Gastroesophageal sphincter (tissue), 4 donors: Measurements from ENCODE around the gene WSB2. TPM values are rescaled to one million over a fixed set of nuclear protein-coding genes. Genes with fewer than 3 reads are reported as not detected.
A peak's percentile ranks its signal among the peaks of the same experiment; 100 is the strongest.

ENCODE experiments used
- ATAC-seq: fragments of 150-250 bp; one replicate; pipeline ENCODE4 v1.9.1; 2016; ENCODE audit warnings: mild to moderate bottlenecking, moderate library complexity
- H3K27ac ChIP-seq, 4 donors: fragments of 200-600 bp; sonication (generic) in 3 of 4; 1 replicate in 3 of 4; 2 replicates in 1 of 4; pipeline ENCODE4 v1.5.1; 2016 to 2019
- H3K27me3 ChIP-seq: fragments of 200-600 bp; sonication (generic); one replicate; pipeline ENCODE4 v1.5.1; 2019
- H3K36me3 ChIP-seq, 2 donors: fragments of 200-600 bp; sonication (generic); one replicate each; pipeline ENCODE4 v1.5.1; 2019; ENCODE audit warnings: control low read depth in 1 of 2
- H3K4me1 ChIP-seq, 3 donors: fragments of 200-600 bp; sonication (generic); 1 replicate in 2 of 3; 2 replicates in 1 of 3; pipeline ENCODE4 v1.5.1; 2016 to 2019; ENCODE audit warnings: control low read depth in 2 of 3
- H3K4me3 ChIP-seq, 2 donors: fragments of 200-600 bp; sonication (generic); one replicate each; pipeline ENCODE4 v1.5.1; 2019; ENCODE audit warnings: mild to moderate bottlenecking in 1 of 2, moderate library complexity in 1 of 2
- H3K9me3 ChIP-seq, 3 donors: fragments of 200-600 bp; sonication (generic); one replicate each; pipeline ENCODE4 v1.5.1; 2017 to 2019; ENCODE audit warnings: control low read depth in 2 of 3
- CTCF ChIP-seq, 4 experiments: fragments of 200-600 bp in 2 of 4; fragments of 450-650 bp in 2 of 4; sonication (generic) in 1 of 4; IDR thresholded peaks; one replicate each; pipeline ENCODE4 v1.5.1; 2017 to 2019; ENCODE audit warnings: antibody characterized with exemption in 4 of 4, mild to moderate bottlenecking in 2 of 4, moderate library complexity in 2 of 4
- EP300 ChIP-seq: sonication (generic); formaldehyde crosslinking; IDR thresholded peaks from one replicate; pipeline ENCODE4 v1.6.1; 2017; ENCODE audit warnings: antibody characterized with exemption, mild to moderate bottlenecking
- POLR2A ChIP-seq, 2 donors: fragments of 450-650 bp; IDR thresholded peaks; one replicate each; pipeline ENCODE4 v1.6.1; 2017; ENCODE audit warnings: antibody characterized with exemption in 2 of 2, mild to moderate bottlenecking in 2 of 2, moderate library complexity in 1 of 2
- POLR2AphosphoS5 ChIP-seq: sonication (generic); formaldehyde crosslinking; IDR thresholded peaks from one replicate; pipeline ENCODE4 v1.6.1; 2017; ENCODE audit warnings: antibody characterized with exemption
- WGBS, 2 donors: methylation state at CpG; one replicate each; pipeline ENCODE4 v1.1.5; 2018; ENCODE audit warnings: low coverage in 1 of 2; 5-methylcytosine and 5-hydroxymethylcytosine counted together
- total RNA-seq, 4 donors: library from RNA; depleted of rRNA; stranded (reverse); fragments of >200 nt; gene quantifications; one replicate each; pipeline ENCODE4 v1.1.0, GENCODE V29; 2016

The WSB2 gene
- total RNA-seq, 4 donors from 2014 or later: 73.0 to 85.9 (median 81.5) TPM

- 83% methylated on average over 1 of the region's 1 CpG; no CpG with 5 or more reads in 1 of the 2 donors for WGBS, 2 donors
- H3K9me3 ChIP-seq: no peaks in the 10 kb centered on the region
- no peak overlapping the region for H3K27ac ChIP-seq
- H3K4me3 ChIP-seq: no peak overlapping the region
- no peaks in the 10 kb centered on the region for H3K27me3 ChIP-seq
- peaks cover 0 to 62% of the 10 kb centered on the region in 2 donors for H3K36me3 ChIP-seq
- H3K4me1 ChIP-seq: peaks cover 0 to 24% (median 6%) of the 10 kb centered on the region in 3 donors
- no peak for ATAC-seq
- TF ChIP-seq POLR2AphosphoS5: no peak
- no peak for TF ChIP-seq EP300
- TF ChIP-seq CTCF (IDR thresholded peaks at IDR 0.05): no peak
- no peak for TF ChIP-seq POLR2A (IDR thresholded peaks at IDR 0.05)
Measured at GRCh38 chr12:118020036-118020435, 40.9 kb downstream of the WSB2 start.

- no peak for ATAC-seq
- H3K9me3 ChIP-seq: no peaks in the 10 kb centered on the region
- no peak overlapping the region for H3K27ac ChIP-seq
- peaks cover 0 to 24% (median 6%) of the 10 kb centered on the region in 3 donors for H3K4me1 ChIP-seq
- H3K4me3 ChIP-seq: no peak overlapping the region
- no peaks in the 10 kb centered on the region for H3K27me3 ChIP-seq
- H3K36me3 ChIP-seq: peaks cover 0 to 43% of the 10 kb centered on the region in 2 donors
- TF ChIP-seq POLR2A (IDR thresholded peaks at IDR 0.05): no peak
- no peak for TF ChIP-seq EP300
- no peak for TF ChIP-seq CTCF (IDR thresholded peaks at IDR 0.05)
- TF ChIP-seq POLR2AphosphoS5: no peak
Measured at GRCh38 chr12:118017926-118018325, 43.1 kb downstream of the WSB2 start.

GRCh38 chr12:118016424-118017264 lies 44.3 kb downstream of the WSB2 start, which contains the start of gene RFC5:
TSS of gene RFC5 (plus strand) at chr12:118016703. CDS start at chr12:118016828, 125 bp downstream.
- TF ChIP-seq POLR2A (IDR thresholded peaks at IDR 0.05) (no peak), EP300 (no peak), POLR2AphosphoS5 (no peak), CTCF (IDR thresholded peaks at IDR 0.05) (no peak)
- Histone ChIP-seq H3K27ac (peak within 1 kb of the TSS in 3 of 4 donors; percentile 48 to 72 (median 64)), H3K4me1 (peaks cover 0 to 24% (median 6%) of the 10 kb centered on the region in 3 donors), H3K9me3 (no peaks in the 10 kb centered on the region), H3K36me3 (peaks cover 0 to 30% of the 10 kb centered on the region in 2 donors), H3K27me3 (no peaks in the 10 kb centered on the region), H3K4me3 (peak within 1 kb of the TSS; percentile 82 to 96)
- 0 to 10% methylated on average over 2 of the region's 61 CpGs for WGBS, 2 donors
- ATAC-seq: peak; percentile 99

GRCh38 chr12:118015944-118016343 lies 45.0 kb downstream of the WSB2 start:
- TF ChIP-seq EP300: no peak
- no peak for TF ChIP-seq POLR2A (IDR thresholded peaks at IDR 0.05)
- no peak for TF ChIP-seq POLR2AphosphoS5
- no peak for TF ChIP-seq CTCF (IDR thresholded peaks at IDR 0.05)
- Histone ChIP-seq H3K4me3 (peak overlapping the region; percentile 82 to 96), H3K4me1 (peaks cover 0 to 24% (median 6%) of the 10 kb centered on the region in 3 donors), H3K27me3 (no peaks in the 10 kb centered on the region), H3K9me3 (no peaks in the 10 kb centered on the region), H3K36me3 (peaks cover 0 to 23% of the 10 kb centered on the region in 2 donors), H3K27ac (no peak overlapping the region)
- WGBS, 2 donors: 23 to 27% methylated on average over 5 to 9 of the region's 9 CpGs
- no peak for ATAC-seq
